Activated CD4-positive, alpha-beta T cell treated with anti-CD3 and anti-CD28 coated beads, Interleukin-2, amount 50 U/mL, for 48 hours (primary cell): ENCODE results near the gene NCOR2.
A peak's percentile ranks its signal among the peaks of the same experiment; 100 is the strongest.
"Not testable (repeated sequence)": the region's sequence is repeated elsewhere in the genome, so short reads cannot be mapped to it uniquely, and the experiment has no call there.

Source experiments
- DNase-seq, 2 experiments: peaks; one replicate each; pipeline ENCODE4 v3.0.0-alpha.2; 2020

NCOR2 gene

GRCh38 chr12:124599074-124599999 is 31.9 kb upstream of the NCOR2 start:
- DNase-seq, result peak; percentile 25 to 52

GRCh38 chr12:124597041-124597440 is 29.6 kb upstream of the NCOR2 start:
- no peak for DNase-seq

GRCh38 chr12:124595444-124595843 is 28.0 kb upstream of the NCOR2 start:
- no peak for DNase-seq

DNA sequence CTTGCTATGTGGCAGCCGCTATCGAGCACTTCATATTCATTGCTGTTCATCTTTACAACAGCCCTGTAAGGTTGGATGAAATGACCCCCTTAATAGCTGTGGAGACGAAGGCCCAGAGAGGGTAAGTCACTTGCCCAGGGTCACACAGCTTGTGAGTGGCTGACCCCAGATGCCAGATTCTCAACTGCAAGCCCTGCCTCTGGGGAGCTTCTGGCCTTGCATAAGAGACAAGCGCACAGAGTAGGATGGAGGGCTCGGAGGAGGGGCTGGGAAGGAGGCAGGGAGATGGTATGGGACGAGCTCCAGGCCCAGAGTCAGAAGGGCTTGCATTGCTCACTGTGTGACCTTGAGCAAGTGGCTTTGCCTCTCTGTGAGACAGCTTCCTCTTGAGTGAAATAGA is 27.4 kb upstream of the NCOR2 start:
- no peak for DNase-seq

- DNase-seq, result no peak
These were observed 26.5 kb upstream of the NCOR2 start for GRCh38 chr12:124593851-124594401.

- no peak for DNase-seq
These were observed 25.8 kb upstream of the NCOR2 start for GRCh38 chr12:124593176-124593575.

DNA sequence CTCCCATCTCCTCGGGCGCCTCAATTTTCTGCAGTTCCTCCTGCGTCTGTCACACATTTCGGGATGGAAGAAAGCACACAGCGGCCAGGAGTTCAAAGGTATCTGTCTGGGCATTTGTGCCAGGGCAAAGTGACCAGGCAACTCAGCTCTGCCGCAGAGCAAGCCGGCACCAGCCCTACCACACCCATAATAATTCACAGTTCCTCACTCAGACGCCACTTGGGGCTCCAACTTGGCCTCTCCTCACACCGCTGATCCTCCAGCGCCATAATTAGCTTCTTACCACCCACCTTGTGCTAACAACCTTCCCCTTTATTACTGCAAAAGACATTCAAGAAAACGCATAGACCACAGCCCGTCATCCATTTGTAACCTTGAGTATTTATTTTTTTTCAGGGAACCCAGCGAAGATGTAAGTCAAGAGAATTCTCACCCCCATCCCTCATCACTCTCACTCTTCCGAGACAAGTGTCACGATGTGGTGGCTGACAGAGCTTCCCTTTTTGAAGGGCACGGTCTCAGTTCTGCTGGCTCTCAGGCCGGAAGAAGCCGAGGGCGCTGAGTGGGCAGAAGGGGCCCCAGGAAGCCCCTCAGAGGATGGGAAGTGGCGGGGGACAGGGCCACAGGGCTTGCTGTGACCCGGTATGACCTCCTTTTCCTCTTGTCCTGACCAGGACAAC is 25.2 kb upstream of the NCOR2 start:
- no peak for DNase-seq

GRCh38 chr12:124592050-124592449 is 24.6 kb upstream of the NCOR2 start:
- no peak for DNase-seq

DNA sequence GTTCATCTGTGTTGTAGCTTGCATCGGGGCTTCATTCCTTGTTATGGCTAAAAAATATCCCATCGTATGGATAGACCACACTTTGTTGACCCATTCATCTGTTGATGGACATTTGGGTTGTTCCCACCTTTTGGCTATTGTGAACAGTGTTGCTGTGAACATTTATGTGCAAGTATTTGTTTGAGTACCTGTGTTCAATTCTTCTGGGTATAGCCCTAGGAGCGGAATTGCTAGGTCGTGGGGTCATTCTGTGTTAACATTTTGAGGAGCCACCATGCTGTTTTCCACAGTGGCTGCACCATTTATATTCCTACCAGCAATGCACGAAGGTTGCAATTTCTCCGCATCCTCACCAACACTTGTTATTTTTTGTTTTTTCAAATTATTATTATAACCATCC is 23.0 kb upstream of the NCOR2 start:
- no peak for DNase-seq

GRCh38 chr12:124588751-124589267 is 21.4 kb upstream of the NCOR2 start:
- DNase-seq, result peak; percentile 30 to 49

DNA sequence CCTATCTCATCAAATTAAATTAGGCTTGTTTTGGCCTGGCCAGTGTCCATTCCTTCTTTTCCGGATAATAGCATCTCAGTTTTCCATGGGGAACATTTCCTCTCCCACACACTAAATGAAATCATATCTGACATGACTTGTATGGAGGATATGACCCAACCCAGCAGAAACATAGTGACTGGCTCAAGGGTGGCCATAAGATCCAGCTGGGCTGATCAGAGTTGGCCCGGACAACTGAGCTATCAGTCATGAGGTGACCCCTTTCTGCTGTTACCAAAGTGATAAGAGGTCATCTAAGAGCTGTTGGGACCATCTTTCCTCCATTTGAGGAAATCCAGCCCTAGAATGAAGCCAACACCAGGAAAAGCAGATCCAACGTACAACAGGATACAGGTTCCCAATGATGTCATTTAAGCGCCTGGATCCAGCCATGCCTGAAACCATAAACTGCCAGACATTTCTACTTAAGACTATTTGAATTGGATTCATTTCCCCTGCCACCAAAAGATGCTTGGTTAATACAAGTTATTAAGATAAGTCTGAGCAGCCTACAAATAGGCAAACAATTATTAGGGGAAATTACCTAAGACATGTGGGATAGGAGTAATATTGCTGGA is 20.7 kb upstream of the NCOR2 start:
- DNase-seq, result no peak

DNA sequence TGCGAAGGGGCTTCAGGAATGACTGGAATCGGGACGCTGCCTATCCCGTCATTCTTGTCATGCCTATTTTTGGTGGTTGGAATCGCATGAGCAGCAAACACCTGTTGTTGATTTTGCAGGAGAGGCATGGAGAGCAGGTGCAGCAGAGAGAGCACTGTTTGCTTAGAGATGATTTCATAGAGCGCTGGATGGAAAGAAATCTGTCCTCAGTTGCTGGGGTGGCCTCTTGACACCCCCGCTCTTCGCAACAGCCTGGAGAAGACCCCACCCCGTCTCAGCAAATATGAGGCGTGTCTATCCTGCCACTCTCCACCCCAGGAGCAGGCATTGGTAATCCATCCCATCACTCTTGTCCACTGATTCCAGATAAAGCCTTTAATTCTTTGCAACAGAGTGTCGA is 19.3 kb upstream of the NCOR2 start:
- DNase-seq, result no peak

DNA sequence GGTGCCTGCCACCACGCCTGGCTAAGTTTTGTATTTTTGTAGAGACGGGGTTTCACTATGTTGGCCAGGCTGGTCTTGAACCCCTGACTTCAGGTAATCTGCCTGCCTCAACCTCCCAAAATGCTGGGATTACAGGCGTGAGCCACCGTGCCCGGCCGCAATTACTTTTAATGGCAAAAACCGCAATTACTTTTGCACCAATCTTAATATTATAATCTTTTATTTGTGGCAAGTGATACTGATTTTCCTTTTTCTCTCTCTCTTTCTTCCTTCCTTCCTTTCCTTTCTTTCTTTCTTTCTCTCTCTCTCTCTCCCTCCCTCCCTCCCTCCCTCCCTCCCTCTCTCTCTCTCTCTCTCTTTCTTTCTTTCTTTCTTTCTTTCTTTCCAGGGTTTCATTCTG is 17.1 kb upstream of the NCOR2 start:
- DNase-seq, result not testable (repeated sequence)

GRCh38 chr12:124583854-124584253 is 16.4 kb upstream of the NCOR2 start:
- DNase-seq, result no peak

DNA sequence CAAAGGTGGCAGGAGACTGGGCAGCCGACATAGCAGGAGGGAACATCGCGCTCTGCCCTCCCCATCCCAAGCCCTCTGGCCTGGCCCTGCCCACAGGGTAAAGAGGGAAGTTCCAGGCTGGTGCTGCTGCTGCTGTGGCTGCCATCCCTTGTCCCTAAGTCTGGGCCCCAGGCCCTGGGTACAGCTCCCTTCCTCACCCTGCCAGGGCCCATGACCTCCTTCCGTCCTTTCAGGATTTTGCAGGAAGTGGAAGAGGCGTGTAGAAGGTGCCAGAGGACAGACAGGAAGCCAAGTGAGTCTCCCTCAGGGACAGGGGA is 14.7 kb upstream of the NCOR2 start:
- DNase-seq, result no peak

- no peak for DNase-seq
These were observed 14.1 kb upstream of the NCOR2 start for GRCh38 chr12:124581307-124582107.

DNA sequence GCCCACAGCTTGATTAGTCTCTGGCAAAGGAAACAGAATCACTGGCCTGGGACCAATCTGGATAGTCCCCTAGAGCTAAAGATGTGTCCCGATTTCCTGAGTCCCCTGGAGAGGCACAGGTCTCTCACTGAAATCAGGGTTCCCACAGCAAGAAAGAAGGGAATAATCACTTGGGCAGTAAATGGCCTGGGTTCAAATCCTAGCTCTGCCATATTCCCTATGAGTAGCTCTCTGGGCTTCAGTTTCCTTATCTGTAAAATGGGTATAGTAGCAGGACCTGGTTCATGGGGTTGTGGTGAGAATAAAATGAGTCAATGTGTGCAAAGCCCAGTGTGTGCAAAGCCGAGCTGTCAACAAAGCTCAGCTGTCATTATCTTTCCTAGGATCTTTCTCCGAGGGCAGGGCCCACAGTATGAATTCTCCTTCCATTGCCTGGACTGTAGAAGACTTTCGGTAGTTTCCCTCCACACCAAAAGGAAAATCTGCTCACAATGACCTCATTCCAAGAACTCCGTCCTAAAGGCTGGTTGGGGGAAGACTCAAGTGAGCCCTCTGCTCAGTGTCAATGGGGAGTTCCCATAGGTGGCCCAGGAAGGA is 12.6 kb upstream of the NCOR2 start:
- DNase-seq, result no peak

GRCh38 chr12:124578854-124579253 is 11.4 kb upstream of the NCOR2 start:
- DNase-seq, result no peak

GRCh38 chr12:124578445-124578844 is 11.0 kb upstream of the NCOR2 start:
- DNase-seq, result no peak

- no peak for DNase-seq
These were observed 10.6 kb upstream of the NCOR2 start for GRCh38 chr12:124577986-124578385.

DNA sequence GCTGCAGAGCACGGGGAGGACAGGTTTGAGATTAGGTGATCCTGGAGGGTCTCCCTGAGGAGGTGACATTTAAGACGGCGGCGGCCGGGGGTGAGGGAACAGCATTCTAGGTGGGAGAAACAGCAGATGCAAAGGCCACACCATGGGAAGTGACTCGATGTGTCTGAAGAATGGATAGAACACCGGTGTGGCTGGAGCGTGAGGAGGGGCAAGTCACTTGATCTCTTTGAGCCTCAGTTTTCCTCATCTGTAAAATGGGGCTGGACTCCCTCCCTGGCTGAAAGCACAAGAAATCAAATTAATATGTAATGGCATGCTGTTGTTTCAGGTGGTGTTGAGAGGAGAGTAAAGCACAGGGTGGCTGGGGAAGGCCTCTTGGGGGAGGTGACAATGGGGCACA is 10.0 kb upstream of the NCOR2 start:
- no peak for DNase-seq

DNA sequence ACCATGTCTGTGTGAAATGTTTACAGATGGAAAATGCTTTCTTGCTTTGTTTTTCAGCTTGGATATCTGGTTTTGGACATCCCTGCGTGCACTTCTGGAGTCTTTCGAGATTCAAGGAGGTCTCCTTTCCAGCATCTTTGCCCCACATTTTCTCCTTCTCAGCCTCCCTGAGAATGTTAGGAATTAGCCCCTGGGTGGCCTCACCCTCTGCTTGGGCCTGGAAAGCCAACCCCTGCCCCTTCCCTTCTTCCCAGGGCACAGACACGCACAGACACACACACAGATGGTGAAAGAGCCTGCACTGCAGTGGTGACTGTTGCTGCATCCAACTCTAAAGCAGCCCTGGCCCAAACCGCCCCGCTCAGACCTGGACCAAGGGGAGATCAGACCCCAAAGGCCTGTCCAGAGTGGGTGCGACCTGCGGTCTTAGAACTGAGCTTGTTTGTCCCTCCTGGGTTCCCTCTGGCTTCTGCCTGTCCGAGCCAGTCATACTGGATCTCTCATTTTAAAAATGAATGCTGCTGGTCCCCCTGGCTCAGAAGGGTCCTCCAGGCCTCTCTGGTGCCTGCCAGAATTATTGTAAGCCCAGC is 8.7 kb upstream of the NCOR2 start:
- DNase-seq, result no peak
